K562 (cell line): Measurements from ENCODE around the gene PPP1R12C.
A peak's percentile ranks its signal among the peaks of the same experiment; 100 is the strongest.

ENCODE experiments used
- ARID3A ChIP-seq: IDR thresholded peaks from 2 replicates; pipeline ENCODE4 v1.6.1; 2012; ENCODE audit warnings: low read depth, low read length, improper control_type of control experiment, borderline replicate concordance
- IRF1 ChIP-seq: sonication (generic); formaldehyde crosslinking; IDR thresholded peaks from 2 replicates; pipeline ENCODE4 v1.8.0; 2022; ENCODE audit warnings: missing genetic modification reagents, mild to moderate bottlenecking, borderline replicate concordance
- POLR2A ChIP-seq: fragments of 450-650 bp; conservative IDR thresholded peaks from 2 replicates; pipeline ENCODE4 v1.6.1; 2016
- PTBP1 ChIP-seq: fragments of 200-400 bp; formaldehyde crosslinking; IDR thresholded peaks from 2 replicates; pipeline ENCODE4 v1.6.1; 2017; ENCODE audit warnings: low read depth, low read length
- TAF15 ChIP-seq: fragments of 200-400 bp; formaldehyde crosslinking; IDR thresholded peaks from 2 replicates; pipeline ENCODE4 v1.6.1; 2017; ENCODE audit warnings: mild to moderate bottlenecking, low read depth, low read length, moderate library complexity
- TAF9B ChIP-seq: fragments of 450-650 bp; IDR thresholded peaks from 2 replicates; pipeline ENCODE4 v1.6.1; 2018; ENCODE audit warnings: mild to moderate bottlenecking; ENCODE audit not compliant: partially characterized antibody
- TEAD2 ChIP-seq: fragments of 450-650 bp; IDR thresholded peaks from 2 replicates; pipeline ENCODE4 v1.6.1; 2016; ENCODE audit warnings: missing genetic modification characterization, control low read depth, missing compliant biosample characterization
- YY1 ChIP-seq, 3 experiments: IDR thresholded peaks; 2 replicates each; pipeline ENCODE4 v1.6.1; 2011; ENCODE audit warnings: low read length in 2 of 3, mild to moderate bottlenecking in 2 of 3, moderate library complexity in 2 of 3, borderline replicate concordance in 1 of 3, control low read depth in 1 of 3, low read depth in 1 of 3; ENCODE audit not compliant: insufficient read depth in 3 of 3, insufficient replicate concordance in 2 of 3, control insufficient read depth in 1 of 3, insufficient read length in 1 of 3; ENCODE audit errors: extremely low read depth in 1 of 3
- ZNF212 ChIP-seq: fragments of 450-650 bp; formaldehyde crosslinking; IDR thresholded peaks from 2 replicates; pipeline ENCODE4 v1.4.0; 2020; ENCODE audit warnings: mild to moderate bottlenecking
- ZNF445 ChIP-seq: fragments of 250-450 bp; sonication (Bioruptor Pico); IDR thresholded peaks from 2 replicates; pipeline ENCODE4 v1.4.0; 2020; ENCODE audit warnings: low read depth, mild to moderate bottlenecking, moderate library complexity
- TF ChIP-seq, protein P1 (sequence below), 3 experiments: IDR thresholded peaks in 2 of 3; conservative IDR thresholded peaks in 1 of 3; 2 replicates each; pipeline ENCODE4 v1.5.1; 2011 to 2012; ENCODE audit warnings: low read length in 3 of 3, mild to moderate bottlenecking in 3 of 3, control low read depth in 2 of 3, improper control_type of control experiment in 1 of 3, inconsistent platforms in 1 of 3, low read depth in 1 of 3, mixed read lengths in 1 of 3, moderate library complexity in 1 of 3; ENCODE audit not compliant: insufficient read depth in 2 of 3
- TF ChIP-seq, protein P2 (sequence below), 2 experiments: IDR thresholded peaks; 2 replicates each; pipeline ENCODE4 v1.6.1; 2011; ENCODE audit warnings: borderline replicate concordance in 1 of 2, control low read depth in 1 of 2, low read depth in 1 of 2, low read length in 1 of 2, mild to moderate bottlenecking in 1 of 2, mixed read lengths in 1 of 2, moderate library complexity in 1 of 2; ENCODE audit not compliant: insufficient read depth in 1 of 2, insufficient read length in 1 of 2, poor library complexity in 1 of 2, severe bottlenecking in 1 of 2; ENCODE audit errors: extremely low read depth in 1 of 2

GRCh38 chr19:55068950-55069864, 48.2 kb downstream of the PPP1R12C start:
- TF ChIP-seq, protein P1, sequence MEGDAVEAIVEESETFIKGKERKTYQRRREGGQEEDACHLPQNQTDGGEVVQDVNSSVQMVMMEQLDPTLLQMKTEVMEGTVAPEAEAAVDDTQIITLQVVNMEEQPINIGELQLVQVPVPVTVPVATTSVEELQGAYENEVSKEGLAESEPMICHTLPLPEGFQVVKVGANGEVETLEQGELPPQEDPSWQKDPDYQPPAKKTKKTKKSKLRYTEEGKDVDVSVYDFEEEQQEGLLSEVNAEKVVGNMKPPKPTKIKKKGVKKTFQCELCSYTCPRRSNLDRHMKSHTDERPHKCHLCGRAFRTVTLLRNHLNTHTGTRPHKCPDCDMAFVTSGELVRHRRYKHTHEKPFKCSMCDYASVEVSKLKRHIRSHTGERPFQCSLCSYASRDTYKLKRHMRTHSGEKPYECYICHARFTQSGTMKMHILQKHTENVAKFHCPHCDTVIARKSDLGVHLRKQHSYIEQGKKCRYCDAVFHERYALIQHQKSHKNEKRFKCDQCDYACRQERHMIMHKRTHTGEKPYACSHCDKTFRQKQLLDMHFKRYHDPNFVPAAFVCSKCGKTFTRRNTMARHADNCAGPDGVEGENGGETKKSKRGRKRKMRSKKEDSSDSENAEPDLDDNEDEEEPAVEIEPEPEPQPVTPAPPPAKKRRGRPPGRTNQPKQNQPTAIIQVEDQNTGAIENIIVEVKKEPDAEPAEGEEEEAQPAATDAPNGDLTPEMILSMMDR (IDR thresholded peaks at IDR 0.05 in 2 of 3, conservative IDR thresholded peaks at IDR 0.05 in 1 of 3; ENCODE audit: insufficient read depth in 2 of 3, low read depth in 1 of 3, low read length in 3 of 3), result peak; percentile 9 to 18 (median 10); a peak in 1 of 6 replicates
- TF ChIP-seq YY1 (IDR thresholded peaks at IDR 0.05; ENCODE audit: borderline replicate concordance in 1 of 3, control insufficient read depth in 1 of 3, extremely low read depth in 1 of 3, insufficient read depth in 3 of 3, insufficient read length in 1 of 3, insufficient replicate concordance in 2 of 3, low read depth in 1 of 3, low read length in 2 of 3), result peak in 1 of 3 experiments; percentile 37
- TF ChIP-seq IRF1 (CRISPR knock-in tag), result no peak
- no peak for TF ChIP-seq ZNF445 (CRISPR knock-in tag)
- TF ChIP-seq TAF9B, result no peak
- TF ChIP-seq ZNF212, result no peak
- no peak for TF ChIP-seq ARID3A
- no peak for TF ChIP-seq PTBP1
- TF ChIP-seq, protein P2, sequence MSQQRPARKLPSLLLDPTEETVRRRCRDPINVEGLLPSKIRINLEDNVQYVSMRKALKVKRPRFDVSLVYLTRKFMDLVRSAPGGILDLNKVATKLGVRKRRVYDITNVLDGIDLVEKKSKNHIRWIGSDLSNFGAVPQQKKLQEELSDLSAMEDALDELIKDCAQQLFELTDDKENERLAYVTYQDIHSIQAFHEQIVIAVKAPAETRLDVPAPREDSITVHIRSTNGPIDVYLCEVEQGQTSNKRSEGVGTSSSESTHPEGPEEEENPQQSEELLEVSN (IDR thresholded peaks at IDR 0.05; ENCODE audit: borderline replicate concordance in 1 of 2, extremely low read depth in 1 of 2, insufficient read depth in 1 of 2, insufficient read length in 1 of 2, low read depth in 1 of 2, low read length in 1 of 2, poor library complexity in 1 of 2, severe bottlenecking in 1 of 2), result peak in 1 of 2 experiments; percentile 43
- no peak for TF ChIP-seq TEAD2 (tag)
- TF ChIP-seq TAF15, result no peak
- TF ChIP-seq POLR2A, result peak; percentile 44; the same call in 1 of the 2 replicates
